ENCODE data around the gene MOB3C.

DNA sequence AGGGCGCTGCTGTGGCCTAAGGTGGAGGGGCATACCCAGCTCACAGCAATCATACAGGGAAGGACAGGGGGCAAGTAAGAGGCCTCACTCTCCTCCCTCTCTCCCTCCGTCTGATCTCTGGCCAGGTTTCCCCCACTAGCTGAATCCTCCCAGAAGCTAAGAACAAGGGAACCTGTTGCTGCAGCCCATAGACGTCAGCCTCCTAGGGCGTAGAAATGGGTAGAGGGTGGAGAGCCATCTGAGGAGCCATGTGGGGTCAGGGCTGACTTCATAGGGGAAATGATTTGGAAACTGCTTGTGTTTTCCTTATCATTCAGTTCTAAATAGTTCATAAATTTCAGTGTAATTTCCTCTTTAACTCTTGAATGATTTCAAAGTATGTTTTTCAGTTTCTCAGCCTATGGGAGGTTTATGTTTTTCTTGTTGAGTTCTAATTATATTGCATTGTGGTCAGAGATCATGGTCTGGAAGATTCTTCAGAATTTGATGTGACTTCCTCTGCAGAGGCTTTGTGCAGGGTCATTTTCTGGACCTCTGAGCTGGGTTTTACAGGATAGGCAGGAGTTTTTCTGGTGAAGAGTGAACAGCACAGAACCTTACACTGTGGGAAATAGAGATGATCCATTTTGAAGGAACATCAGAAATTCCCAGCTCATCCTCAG lies 2.3 kb upstream of the MOB3C start:
- no peak for TF ChIP-seq CTCF (conservative IDR thresholded peaks at IDR 0.05 in 1 of 2, IDR thresholded peaks at IDR 0.05 in 1 of 2; ENCODE audit: low read depth in 1 of 2, low read length in 2 of 2)
- no peak for TF ChIP-seq EZH2 (IDR thresholded peaks at IDR 0.05; ENCODE audit: low read length, missing control alignments)

All from fibroblast of lung (primary cell).